ENCODE results near the gene HCST.
"Not testable (repeated sequence)": the region's sequence is repeated elsewhere in the genome, so short reads cannot be mapped to it uniquely, and the experiment has no call there.

HCST gene

GRCh38 chr19:35905178-35905727 lies 2.9 kb downstream of the HCST start:
- no peak for DNase-seq

- DNase-seq, result no peak
Measured at GRCh38 chr19:35907377-35907745, 5.0 kb downstream of the HCST start.

GRCh38 chr19:35908010-35908441 lies 5.7 kb downstream of the HCST start, which contains the start of gene TYROBP:
TYROBP (minus strand) TSS chr19:35908295; CDS start chr19:35908228, 67 bp downstream.
- no peak for DNase-seq

GRCh38 chr19:35908973-35909683 lies 6.8 kb downstream of the HCST start:
- no peak for DNase-seq

GRCh38 chr19:35909684-35910035 lies 7.3 kb downstream of the HCST start:
- no peak for DNase-seq

- not testable (repeated sequence) for DNase-seq
Measured at GRCh38 chr19:35910355-35910754, 8.0 kb downstream of the HCST start.

GRCh38 chr19:35911173-35911572 lies 8.8 kb downstream of the HCST start:
- DNase-seq, result no peak

- DNase-seq, result no peak
Measured at GRCh38 chr19:35911790-35912189, 9.5 kb downstream of the HCST start.

GRCh38 chr19:35913589-35913988 lies 11.3 kb downstream of the HCST start:
- DNase-seq, result no peak

- DNase-seq, result no peak
Measured at GRCh38 chr19:35915443-35915842, 13.1 kb downstream of the HCST start.

GRCh38 chr19:35919306-35919705 lies 17.0 kb downstream of the HCST start:
- no peak for DNase-seq

GRCh38 chr19:35921012-35921411 lies 18.7 kb downstream of the HCST start:
- DNase-seq, result no peak

- DNase-seq, result no peak
Measured at GRCh38 chr19:35925501-35925900, 23.2 kb downstream of the HCST start.

- no peak for DNase-seq
Measured at GRCh38 chr19:35928507-35928906, 26.2 kb downstream of the HCST start.

- peak in 2 of 5 experiments; percentile 54 to 80 for DNase-seq
Measured at GRCh38 chr19:35929876-35930275, 27.5 kb downstream of the HCST start.

GRCh38 chr19:35931161-35931873 lies 29.0 kb downstream of the HCST start:
- DNase-seq, result peak; percentile 96 to 100 (median 99)

- DNase-seq, result no peak
Measured at GRCh38 chr19:35931874-35932202, 29.5 kb downstream of the HCST start.

GRCh38 chr19:35932291-35932936 lies 30.1 kb downstream of the HCST start:
- DNase-seq, result no peak

- peak in 3 of 5 experiments; percentile 39 to 83 (median 41) for DNase-seq
Measured at GRCh38 chr19:35935911-35936737, 33.8 kb downstream of the HCST start, which contains the start of gene LRFN3. LRFN3 (plus strand) TSS chr19:35936374; CDS start chr19:35939426, 3,052 bp downstream.

GRCh38 chr19:35936738-35937268 lies 34.5 kb downstream of the HCST start:
- no peak for DNase-seq

GRCh38 chr19:35937345-35938281 lies 35.3 kb downstream of the HCST start:
- DNase-seq, result no peak

All from T-helper 2 cell (primary cell).